ENCODE measurements around the gene SLC12A4.

The SLC12A4 gene

DNA sequence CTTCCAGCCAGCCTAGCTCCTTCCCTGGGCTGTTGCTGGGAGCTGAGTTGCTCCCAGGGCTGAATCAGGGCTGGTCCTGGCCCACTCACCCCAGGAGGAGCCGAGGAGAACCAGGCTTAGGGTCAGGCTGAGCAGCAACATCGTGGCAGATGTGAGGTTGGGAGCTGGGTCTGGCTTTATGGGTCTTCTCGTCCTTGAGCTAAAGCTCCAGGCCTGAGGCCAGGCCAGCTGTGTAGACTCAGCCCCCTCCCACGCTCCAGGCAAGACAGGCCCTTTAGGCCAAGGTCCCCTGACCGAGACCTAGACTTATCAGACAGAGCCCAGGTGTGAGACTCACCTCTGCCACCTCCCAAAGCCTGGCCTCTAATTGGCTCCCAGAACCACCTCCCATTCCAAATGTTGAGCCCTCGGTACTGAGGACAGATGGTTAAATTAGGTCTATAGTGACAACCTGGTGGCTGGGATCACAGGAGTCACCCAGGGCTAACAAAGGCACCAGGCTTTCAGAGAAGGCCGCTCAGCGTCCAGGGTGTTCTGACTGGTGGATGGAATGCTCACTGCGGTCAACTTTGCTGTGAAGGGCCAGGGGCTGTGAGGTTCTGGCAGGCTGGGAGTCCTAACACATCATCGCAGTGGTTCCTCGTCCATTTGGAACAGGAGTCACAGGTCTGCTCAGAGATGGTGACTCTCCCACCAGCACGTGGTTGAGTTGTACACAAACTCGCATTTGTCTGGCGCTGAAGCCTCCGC is 36.5 kb downstream of the SLC12A4 start, which contains the start of gene CTRL:
Gene CTRL, minus strand, starts transcription at position 151 of the 750 bp plus-strand sequence. Its CDS starts 10 bp downstream, at position 141.
- Histone ChIP-seq H3K27ac (ENCODE audit: low read depth, low read length, severe bottlenecking) (no peak within 1 kb of the TSS), H3K36me3 (ENCODE audit: control insufficient read depth, insufficient read depth, low read length) (peaks cover 27% of the 10 kb centered on the region), H3K4me1 (ENCODE audit: control insufficient read depth, insufficient read depth, low read length, poor library complexity, severe bottlenecking) (peaks cover 3% of the 10 kb centered on the region), H3K9me3 (ENCODE audit: control insufficient read depth, low read length) (no peaks in the 10 kb centered on the region), H3K4me3 (ENCODE audit: extremely low read depth, insufficient read depth, low read length, poor library complexity, severe bottlenecking) (no peak within 1 kb of the TSS)
- 91 to 95% methylated on average over 14 of the region's 15 CpGs for WGBS, 2 experiments (ENCODE audit: insufficient coverage in 2 of 2)

DNA sequence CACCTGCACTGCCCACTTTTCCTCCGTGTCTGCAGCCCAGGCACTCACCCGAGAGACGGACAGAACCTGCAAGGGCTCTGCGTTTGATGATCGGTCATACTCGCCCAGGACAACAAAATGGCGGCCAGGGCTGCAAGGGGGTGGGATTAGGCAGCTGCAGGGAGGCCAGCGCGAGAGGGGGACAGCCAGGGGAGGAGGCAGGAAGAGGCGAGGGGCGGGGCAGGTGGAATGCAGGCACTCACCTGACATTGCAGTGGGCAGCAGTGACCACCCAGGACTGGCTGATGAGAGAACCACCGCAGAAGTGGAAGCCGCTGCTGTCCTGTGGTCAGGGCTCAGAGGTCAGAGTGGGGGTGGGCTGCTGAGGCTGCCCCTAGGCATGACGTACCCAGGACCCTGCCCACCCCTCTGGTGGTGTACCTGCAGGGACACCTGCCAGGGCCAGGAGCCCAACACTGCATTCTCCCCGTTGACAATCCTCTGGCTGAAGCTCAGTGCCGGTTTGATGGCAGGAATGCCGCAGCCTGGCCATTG is 37.7 kb downstream of the SLC12A4 start:
- 93 to 95% methylated on average over 17 of the region's 17 CpGs for WGBS, 2 experiments (ENCODE audit: insufficient coverage in 2 of 2)
- no peaks in the 10 kb centered on the region for H3K9me3 ChIP-seq (ENCODE audit: control insufficient read depth, low read length)
- peaks cover 3% of the 10 kb centered on the region for H3K4me1 ChIP-seq (ENCODE audit: control insufficient read depth, insufficient read depth, low read length, poor library complexity, severe bottlenecking)
- no peak overlapping the region for H3K4me3 ChIP-seq (ENCODE audit: extremely low read depth, insufficient read depth, low read length, poor library complexity, severe bottlenecking)
- no peak overlapping the region for H3K27ac ChIP-seq (ENCODE audit: low read depth, low read length, severe bottlenecking)
- peaks cover 27% of the 10 kb centered on the region for H3K36me3 ChIP-seq (ENCODE audit: control insufficient read depth, insufficient read depth, low read length)

DNA sequence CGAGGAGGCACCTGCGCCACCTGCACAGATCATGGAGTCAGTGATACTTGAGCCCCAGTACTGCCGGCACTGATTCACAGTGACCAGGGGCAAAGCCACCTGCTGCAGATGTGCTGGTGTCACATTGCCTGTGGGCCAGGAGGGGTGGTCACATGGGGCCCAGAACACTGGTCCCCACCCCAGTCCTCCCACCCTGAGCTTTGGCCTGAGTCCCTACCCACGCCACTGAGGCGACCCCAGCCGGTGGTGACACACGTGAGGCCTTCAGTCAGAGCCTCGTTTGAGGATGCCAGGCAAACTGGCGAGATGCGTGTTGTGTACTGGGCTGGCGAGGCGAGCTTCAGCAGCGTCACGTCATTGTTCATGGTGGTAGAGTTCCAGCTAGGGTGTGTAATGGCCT is 38.2 kb downstream of the SLC12A4 start:
- Histone ChIP-seq H3K27ac (ENCODE audit: low read depth, low read length, severe bottlenecking) (no peak overlapping the region), H3K9me3 (ENCODE audit: control insufficient read depth, low read length) (no peaks in the 10 kb centered on the region), H3K4me3 (ENCODE audit: extremely low read depth, insufficient read depth, low read length, poor library complexity, severe bottlenecking) (no peak overlapping the region), H3K4me1 (ENCODE audit: control insufficient read depth, insufficient read depth, low read length, poor library complexity, severe bottlenecking) (peaks cover 3% of the 10 kb centered on the region), H3K36me3 (ENCODE audit: control insufficient read depth, insufficient read depth, low read length) (peaks cover 27% of the 10 kb centered on the region)
- 92 to 97% methylated on average over 14 of the region's 14 CpGs for WGBS, 2 experiments (ENCODE audit: insufficient coverage in 2 of 2)

DNA sequence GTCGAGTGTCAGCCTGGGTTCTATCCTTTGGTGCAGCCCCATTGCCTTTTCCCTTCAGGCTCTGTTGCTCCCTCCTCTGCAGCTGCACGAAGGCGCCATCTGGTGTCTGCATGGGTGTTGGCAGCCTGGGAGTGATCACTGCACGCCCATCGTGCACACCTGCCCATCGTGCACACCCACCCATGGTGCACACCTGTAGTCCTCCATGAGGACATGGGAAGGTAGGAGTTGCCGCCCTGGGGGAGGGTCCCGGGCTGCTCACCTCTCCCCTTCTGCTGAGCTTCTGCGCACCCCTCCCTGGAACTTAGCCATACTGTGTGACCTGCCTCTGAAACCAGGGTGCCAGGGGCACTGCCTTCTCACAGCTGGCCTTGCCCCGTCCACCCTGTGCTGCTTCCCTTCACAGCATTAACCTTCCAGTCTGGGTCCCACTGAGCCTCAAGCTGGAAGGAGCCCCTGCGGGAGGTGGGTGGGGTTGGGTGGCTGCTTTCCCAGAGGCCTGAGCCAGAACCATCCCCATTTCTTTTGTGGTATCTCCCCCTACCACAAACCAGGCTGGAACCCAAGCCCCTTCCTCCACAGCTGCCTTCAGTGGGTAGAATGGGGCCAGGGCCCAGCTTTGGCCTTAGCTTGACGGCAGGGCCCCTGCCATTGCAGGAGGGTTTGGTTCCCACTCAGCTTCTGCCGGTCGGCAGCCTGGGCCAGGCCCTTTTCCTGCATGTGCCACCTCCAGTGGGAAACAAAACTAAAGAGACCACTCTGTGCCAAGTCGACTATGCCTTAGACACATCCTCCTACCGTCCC is 39.7 kb downstream of the SLC12A4 start:
- no peak overlapping the region for H3K4me3 ChIP-seq (ENCODE audit: extremely low read depth, insufficient read depth, low read length, poor library complexity, severe bottlenecking)

DNA sequence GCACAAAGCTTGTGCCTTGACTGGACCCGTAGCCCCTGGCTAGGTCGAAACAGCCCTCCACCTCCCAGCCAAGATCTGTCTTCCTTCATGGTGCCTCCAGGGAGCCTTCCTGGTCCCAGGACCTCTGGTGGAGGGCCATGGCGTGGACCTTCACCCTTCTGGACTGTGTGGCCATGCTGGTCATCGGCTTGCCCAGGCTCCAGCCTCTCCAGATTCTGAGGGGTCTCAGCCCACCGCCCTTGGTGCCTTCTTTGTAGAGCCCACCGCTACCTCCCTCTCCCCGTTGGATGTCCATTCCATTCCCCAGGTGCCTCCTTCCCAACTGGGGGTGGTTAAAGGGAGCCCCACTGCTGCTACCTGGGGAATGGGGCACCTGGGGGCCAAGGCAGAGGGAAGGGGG is 40.3 kb downstream of the SLC12A4 start:
- 79 to 83% methylated on average over 4 to 5 of the region's 7 CpGs for WGBS, 2 experiments (ENCODE audit: insufficient coverage in 2 of 2)
- no peak overlapping the region for H3K27ac ChIP-seq (ENCODE audit: low read depth, low read length, severe bottlenecking)
- H3K4me1 ChIP-seq (ENCODE audit: control insufficient read depth, insufficient read depth, low read length, poor library complexity, severe bottlenecking), result no peaks in the 10 kb centered on the region
- H3K9me3 ChIP-seq (ENCODE audit: control insufficient read depth, low read length), result no peaks in the 10 kb centered on the region
- H3K36me3 ChIP-seq (ENCODE audit: control insufficient read depth, insufficient read depth, low read length), result peaks cover 27% of the 10 kb centered on the region
- H3K4me3 ChIP-seq (ENCODE audit: extremely low read depth, insufficient read depth, low read length, poor library complexity, severe bottlenecking), result no peak overlapping the region

More for the DNA sequence above, 39.7 kb downstream of the SLC12A4 start:
- WGBS, 2 experiments (ENCODE audit: insufficient coverage in 2 of 2), result 57% methylated on average over 10 to 13 of the region's 16 CpGs
- Histone ChIP-seq H3K9me3 (ENCODE audit: control insufficient read depth, low read length) (no peaks in the 10 kb centered on the region), H3K4me1 (ENCODE audit: control insufficient read depth, insufficient read depth, low read length, poor library complexity, severe bottlenecking) (no peaks in the 10 kb centered on the region), H3K27ac (ENCODE audit: low read depth, low read length, severe bottlenecking) (no peak overlapping the region), H3K36me3 (ENCODE audit: control insufficient read depth, insufficient read depth, low read length) (peaks cover 27% of the 10 kb centered on the region)

DNA sequence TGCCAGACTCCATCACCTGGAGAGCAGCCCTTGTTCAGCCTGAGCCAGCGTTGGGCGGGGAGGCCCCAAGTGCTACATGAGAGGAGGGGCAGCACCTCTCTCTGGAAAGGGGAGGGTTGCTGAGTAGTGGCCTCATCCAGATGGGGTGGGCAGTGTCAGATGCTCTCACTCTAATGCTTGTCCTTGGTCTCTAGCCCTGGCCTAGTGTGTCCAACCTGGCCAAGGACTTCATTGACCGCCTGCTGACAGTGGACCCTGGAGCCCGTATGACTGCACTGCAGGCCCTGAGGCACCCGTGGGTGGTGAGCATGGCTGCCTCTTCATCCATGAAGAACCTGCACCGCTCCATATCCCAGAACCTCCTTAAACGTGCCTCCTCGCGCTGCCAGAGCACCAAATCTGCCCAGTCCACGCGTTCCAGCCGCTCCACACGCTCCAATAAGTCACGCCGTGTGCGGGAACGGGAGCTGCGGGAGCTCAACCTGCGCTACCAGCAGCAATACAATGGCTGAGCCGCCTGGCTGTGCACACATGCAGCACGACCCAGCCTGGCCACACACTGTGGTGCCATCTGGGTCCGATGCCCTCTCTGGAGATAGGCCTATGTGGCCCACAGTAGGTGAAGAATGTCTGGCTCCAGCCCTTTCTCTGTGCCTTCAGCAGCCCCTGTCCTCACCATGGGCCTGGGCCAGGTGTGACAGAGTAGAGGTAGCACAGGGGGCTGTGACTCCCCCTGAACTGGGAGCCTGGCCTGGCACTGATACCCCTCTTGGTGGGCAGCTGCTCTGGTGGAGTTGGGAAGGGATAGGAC is 41.1 kb downstream of the SLC12A4 start:
- peaks cover 27% of the 10 kb centered on the region for H3K36me3 ChIP-seq (ENCODE audit: control insufficient read depth, insufficient read depth, low read length)
- no peak overlapping the region for H3K4me3 ChIP-seq (ENCODE audit: extremely low read depth, insufficient read depth, low read length, poor library complexity, severe bottlenecking)
- peaks cover 1% of the 10 kb centered on the region for H3K4me1 ChIP-seq (ENCODE audit: control insufficient read depth, insufficient read depth, low read length, poor library complexity, severe bottlenecking)
- 94 to 96% methylated on average over 19 to 21 of the region's 22 CpGs for WGBS, 2 experiments (ENCODE audit: insufficient coverage in 2 of 2)
- no peaks in the 10 kb centered on the region for H3K9me3 ChIP-seq (ENCODE audit: control insufficient read depth, low read length)
- H3K27ac ChIP-seq (ENCODE audit: low read depth, low read length, severe bottlenecking), result no peak overlapping the region

DNA sequence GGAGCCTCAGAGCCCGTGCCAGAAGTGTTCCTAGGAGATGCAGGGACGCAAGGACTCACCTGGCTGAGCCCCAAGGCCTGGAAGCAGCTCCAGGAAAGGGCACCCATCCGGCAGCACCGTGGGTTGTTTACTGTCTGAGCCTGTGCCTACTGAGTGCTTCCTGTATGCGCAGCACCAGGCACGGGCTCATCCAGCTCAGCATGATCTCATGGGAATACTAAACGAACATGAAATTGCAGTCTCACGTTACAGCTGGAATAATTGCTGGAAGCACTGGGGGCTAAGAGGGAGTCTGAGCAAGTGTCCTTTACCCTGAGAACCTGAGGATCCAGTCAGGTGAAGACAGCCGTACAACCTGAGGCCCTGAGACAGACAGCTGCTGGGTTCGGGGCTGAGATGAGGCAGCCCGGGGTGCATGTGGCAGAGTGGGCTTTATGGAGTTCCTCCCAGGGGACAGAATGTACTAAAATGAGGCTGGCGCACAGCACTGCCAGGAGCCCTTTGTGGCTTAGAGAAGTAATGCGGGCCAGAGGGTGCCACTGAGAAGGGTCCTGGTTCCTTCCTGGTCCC is 42.2 kb downstream of the SLC12A4 start:
- Histone ChIP-seq H3K4me1 (ENCODE audit: control insufficient read depth, insufficient read depth, low read length, poor library complexity, severe bottlenecking) (peaks cover 3% of the 10 kb centered on the region), H3K36me3 (ENCODE audit: control insufficient read depth, insufficient read depth, low read length) (peaks cover 27% of the 10 kb centered on the region), H3K9me3 (ENCODE audit: control insufficient read depth, low read length) (no peaks in the 10 kb centered on the region), H3K4me3 (ENCODE audit: extremely low read depth, insufficient read depth, low read length, poor library complexity, severe bottlenecking) (no peak overlapping the region), H3K27ac (ENCODE audit: low read depth, low read length, severe bottlenecking) (no peak overlapping the region)
- WGBS, 2 experiments (ENCODE audit: insufficient coverage in 2 of 2), result 80 to 88% methylated on average over 13 of the region's 13 CpGs

DNA sequence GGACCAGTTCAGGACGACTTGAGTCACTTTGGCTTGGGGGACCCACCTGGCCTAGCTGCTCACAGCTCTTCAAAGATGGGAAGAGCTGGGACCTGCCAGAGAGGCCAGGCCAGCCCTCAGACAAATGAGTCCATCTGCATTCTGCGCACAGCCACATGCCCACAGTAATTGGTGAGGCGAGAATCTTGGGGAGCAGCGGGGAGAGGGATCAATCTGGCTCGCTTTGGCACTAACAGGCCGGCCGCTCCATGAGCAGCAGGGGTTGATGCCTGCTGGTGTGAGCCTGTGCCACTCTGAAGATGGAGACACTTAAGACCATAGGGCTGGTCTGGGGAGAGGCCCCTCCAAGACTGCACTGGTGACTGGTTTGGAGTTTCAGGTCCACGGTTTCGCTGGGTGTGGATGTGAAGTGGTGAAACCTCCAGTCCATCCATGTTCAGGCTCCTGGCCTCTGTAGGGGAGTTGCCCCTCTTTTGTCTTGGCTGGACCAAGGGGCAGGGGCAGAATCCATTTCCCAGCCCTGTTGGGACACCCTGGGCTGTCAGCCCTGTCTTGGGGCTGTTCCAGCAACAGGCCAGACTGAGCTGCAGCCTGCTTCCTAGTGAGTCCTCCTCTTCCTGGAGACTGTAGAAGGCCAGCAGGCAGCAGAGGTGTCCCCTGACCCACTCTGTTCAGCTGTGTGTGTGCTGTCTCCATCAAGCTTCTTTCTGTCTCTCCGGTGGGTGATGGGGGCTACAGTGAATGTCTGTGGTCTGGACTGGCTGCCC is 44.1 kb downstream of the SLC12A4 start:
- Histone ChIP-seq H3K36me3 (ENCODE audit: control insufficient read depth, insufficient read depth, low read length) (peaks cover 26% of the 10 kb centered on the region), H3K4me1 (ENCODE audit: control insufficient read depth, insufficient read depth, low read length, poor library complexity, severe bottlenecking) (peaks cover 3% of the 10 kb centered on the region), H3K9me3 (ENCODE audit: control insufficient read depth, low read length) (no peaks in the 10 kb centered on the region), H3K4me3 (ENCODE audit: extremely low read depth, insufficient read depth, low read length, poor library complexity, severe bottlenecking) (no peak overlapping the region), H3K27ac (ENCODE audit: low read depth, low read length, severe bottlenecking) (no peak overlapping the region)
- WGBS, 2 experiments (ENCODE audit: insufficient coverage in 2 of 2), result 91 to 97% methylated on average over 7 to 9 of the region's 10 CpGs

DNA sequence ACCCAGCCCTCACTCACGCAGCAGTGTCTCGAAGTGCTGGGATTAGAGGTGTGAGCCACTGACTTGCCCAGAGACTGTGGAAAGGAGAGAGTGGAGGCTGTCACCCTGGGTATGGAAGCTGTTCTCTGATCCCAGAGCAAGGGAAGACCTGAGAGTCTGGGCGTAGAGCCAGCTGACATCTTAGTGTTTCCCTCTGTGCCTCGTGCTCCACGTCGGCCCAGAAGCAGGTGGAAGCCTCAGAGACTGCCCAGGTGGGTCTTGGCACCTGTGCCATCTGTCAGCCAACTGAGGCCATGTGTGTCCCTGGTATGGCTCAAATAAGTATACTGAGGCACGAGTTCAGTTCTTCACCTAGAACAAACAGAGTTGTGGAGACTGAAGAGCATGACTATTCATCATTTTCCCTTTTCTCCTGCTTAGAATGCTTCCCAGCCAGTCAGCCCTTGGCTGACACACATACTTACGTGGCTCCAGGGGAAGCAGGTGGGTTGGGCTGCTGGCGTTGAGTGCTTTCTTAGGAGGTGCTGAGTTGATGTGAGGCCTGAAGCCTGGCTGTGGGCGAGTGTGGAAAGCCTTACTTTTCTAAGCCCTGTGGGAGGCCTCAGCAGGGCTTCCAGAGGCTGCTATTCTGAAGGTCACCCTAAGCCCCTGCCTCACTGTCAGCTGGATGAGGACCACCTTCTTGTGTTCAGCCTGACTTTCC is 44.9 kb downstream of the SLC12A4 start:
- H3K36me3 ChIP-seq (ENCODE audit: control insufficient read depth, insufficient read depth, low read length), result peaks cover 22% of the 10 kb centered on the region
- 95 to 97% methylated on average over 6 to 8 of the region's 10 CpGs for WGBS, 2 experiments (ENCODE audit: insufficient coverage in 2 of 2)
- H3K9me3 ChIP-seq (ENCODE audit: control insufficient read depth, low read length), result no peaks in the 10 kb centered on the region
- no peak overlapping the region for H3K27ac ChIP-seq (ENCODE audit: low read depth, low read length, severe bottlenecking)
- H3K4me3 ChIP-seq (ENCODE audit: extremely low read depth, insufficient read depth, low read length, poor library complexity, severe bottlenecking), result no peak overlapping the region
- peaks cover 3% of the 10 kb centered on the region for H3K4me1 ChIP-seq (ENCODE audit: control insufficient read depth, insufficient read depth, low read length, poor library complexity, severe bottlenecking)
